ENCODE data around the gene CHPT1. TPM values are rescaled to one million over a fixed set of nuclear protein-coding genes. Genes with fewer than 3 reads are reported as not detected.

CHPT1 gene
- total and polyA plus RNA-seq, 2 donors from 2014 or later: 32.1 to 65.5 TPM

GRCh38 chr12:101740980-101741379, 43.5 kb downstream of the CHPT1 start:
- FAIRE-seq: no peak

DNA sequence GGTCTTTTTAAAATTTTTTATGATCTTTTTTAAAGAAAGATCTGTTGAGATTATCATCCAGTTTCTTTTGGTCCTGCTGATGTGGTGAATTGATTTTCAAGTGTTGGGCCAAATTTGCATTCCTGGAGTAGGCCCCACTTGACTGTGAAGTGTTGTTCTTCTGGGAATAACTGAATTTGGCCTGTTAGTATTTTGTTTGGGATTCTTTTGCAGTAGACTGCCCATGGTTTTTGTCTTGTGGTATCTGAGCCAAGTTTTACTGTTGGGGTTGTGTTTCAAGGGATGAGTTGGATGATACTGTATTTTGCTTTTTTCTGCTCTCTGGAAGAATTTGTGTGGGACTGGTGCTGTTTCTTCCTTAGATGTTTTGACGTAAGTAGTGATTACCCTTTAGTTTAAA, 45.8 kb downstream of the CHPT1 start:
- FAIRE-seq (no peak), DNase-seq (no peak)
- no peaks in the 10 kb centered on the region for H3K9me3 ChIP-seq (ENCODE audit: control insufficient read depth in 2 of 3, insufficient read depth in 1 of 3, low read length in 3 of 3)
- H3K27me3 ChIP-seq (ENCODE audit: control insufficient read depth, insufficient read depth, low read length): no peaks in the 10 kb centered on the region
- no peak overlapping the region for H3K9ac ChIP-seq (ENCODE audit: low read length in 3 of 3)
- no peak overlapping the region for H3K27ac ChIP-seq (ENCODE audit: low read depth in 2 of 2, low read length in 2 of 2)
- H3K4me3 ChIP-seq (ENCODE audit: low read length in 3 of 3): no peak overlapping the region
- no peaks in the 10 kb centered on the region for H3K4me1 ChIP-seq (ENCODE audit: control insufficient read depth in 2 of 3, insufficient read depth in 2 of 3, low read depth in 1 of 3, low read length in 3 of 3)
- intact Hi-C loops (cut with DNase I): no loop called here
- peaks cover 0 to 22% (median 2%) of the 10 kb centered on the region in 3 donors for H3K36me3 ChIP-seq (ENCODE audit: control insufficient read depth in 2 of 3, insufficient read depth in 3 of 3, low read length in 3 of 3)
- TF ChIP-seq, protein P1, sequence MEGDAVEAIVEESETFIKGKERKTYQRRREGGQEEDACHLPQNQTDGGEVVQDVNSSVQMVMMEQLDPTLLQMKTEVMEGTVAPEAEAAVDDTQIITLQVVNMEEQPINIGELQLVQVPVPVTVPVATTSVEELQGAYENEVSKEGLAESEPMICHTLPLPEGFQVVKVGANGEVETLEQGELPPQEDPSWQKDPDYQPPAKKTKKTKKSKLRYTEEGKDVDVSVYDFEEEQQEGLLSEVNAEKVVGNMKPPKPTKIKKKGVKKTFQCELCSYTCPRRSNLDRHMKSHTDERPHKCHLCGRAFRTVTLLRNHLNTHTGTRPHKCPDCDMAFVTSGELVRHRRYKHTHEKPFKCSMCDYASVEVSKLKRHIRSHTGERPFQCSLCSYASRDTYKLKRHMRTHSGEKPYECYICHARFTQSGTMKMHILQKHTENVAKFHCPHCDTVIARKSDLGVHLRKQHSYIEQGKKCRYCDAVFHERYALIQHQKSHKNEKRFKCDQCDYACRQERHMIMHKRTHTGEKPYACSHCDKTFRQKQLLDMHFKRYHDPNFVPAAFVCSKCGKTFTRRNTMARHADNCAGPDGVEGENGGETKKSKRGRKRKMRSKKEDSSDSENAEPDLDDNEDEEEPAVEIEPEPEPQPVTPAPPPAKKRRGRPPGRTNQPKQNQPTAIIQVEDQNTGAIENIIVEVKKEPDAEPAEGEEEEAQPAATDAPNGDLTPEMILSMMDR (IDR thresholded peaks at IDR 0.05; ENCODE audit: borderline replicate concordance, extremely low read depth, insufficient read depth): no peak

More at GRCh38 chr12:101740980-101741379, 43.5 kb downstream of the CHPT1 start:
- no peaks in the 10 kb centered on the region for H3K27me3 ChIP-seq (ENCODE audit: control insufficient read depth, insufficient read depth, low read length)
- no peak for DNase-seq
- no peak overlapping the region for H3K9ac ChIP-seq (ENCODE audit: low read length in 3 of 3)
- peaks cover 0 to 22% (median 5%) of the 10 kb centered on the region in 3 donors for H3K36me3 ChIP-seq (ENCODE audit: control insufficient read depth in 2 of 3, insufficient read depth in 3 of 3, low read length in 3 of 3)
- intact Hi-C loops (cut with DNase I): no loop called here
- H3K27ac ChIP-seq (ENCODE audit: low read depth in 2 of 2, low read length in 2 of 2): no peak overlapping the region
- H3K4me3 ChIP-seq (ENCODE audit: low read length in 3 of 3): no peak overlapping the region
- H3K4me1 ChIP-seq (ENCODE audit: control insufficient read depth in 2 of 3, insufficient read depth in 2 of 3, low read depth in 1 of 3, low read length in 3 of 3): no peaks in the 10 kb centered on the region
- TF ChIP-seq, protein P1 (IDR thresholded peaks at IDR 0.05; ENCODE audit: borderline replicate concordance, extremely low read depth, insufficient read depth): no peak
- H3K9me3 ChIP-seq (ENCODE audit: control insufficient read depth in 2 of 3, insufficient read depth in 1 of 3, low read length in 3 of 3): no peaks in the 10 kb centered on the region

GRCh38 chr12:101743724-101744472, 46.5 kb downstream of the CHPT1 start:
- TF ChIP-seq, protein P1 (IDR thresholded peaks at IDR 0.05; ENCODE audit: borderline replicate concordance, extremely low read depth, insufficient read depth): no peak
- DNase-seq (peak in 2 of 5 donors; percentile 3 to 11), FAIRE-seq (no peak)
- H3K4me1 ChIP-seq (ENCODE audit: control insufficient read depth in 2 of 3, insufficient read depth in 2 of 3, low read depth in 1 of 3, low read length in 3 of 3): no peaks in the 10 kb centered on the region
- peaks cover 0 to 22% (median 2%) of the 10 kb centered on the region in 3 donors for H3K36me3 ChIP-seq (ENCODE audit: control insufficient read depth in 2 of 3, insufficient read depth in 3 of 3, low read length in 3 of 3)
- H3K27ac ChIP-seq (ENCODE audit: low read depth in 2 of 2, low read length in 2 of 2): no peak overlapping the region
- no peak overlapping the region for H3K4me3 ChIP-seq (ENCODE audit: low read length in 3 of 3)
- no peaks in the 10 kb centered on the region for H3K27me3 ChIP-seq (ENCODE audit: control insufficient read depth, insufficient read depth, low read length)
- intact Hi-C loops (cut with DNase I): no loop called here
- H3K9ac ChIP-seq (ENCODE audit: low read length in 3 of 3): no peak overlapping the region
- no peaks in the 10 kb centered on the region for H3K9me3 ChIP-seq (ENCODE audit: control insufficient read depth in 2 of 3, insufficient read depth in 1 of 3, low read length in 3 of 3)
